NB4 (cell line): ENCODE measurements around the gene KIF22.

Source experiments
- DNase-seq: peaks from one replicate; pipeline ENCODE4 v3.0.0; 2010; ENCODE audit warnings: low read depth
- H3K4me3 ChIP-seq: one replicate; pipeline ENCODE4 v1.5.1; 2011; ENCODE audit warnings: mild to moderate bottlenecking, low read depth, low read length, moderate library complexity
- CTCF ChIP-seq: IDR thresholded peaks from one replicate; pipeline ENCODE4 v1.5.1; 2012; ENCODE audit warnings: low read depth, low read length
- MAX ChIP-seq: IDR thresholded peaks from 2 replicates; pipeline ENCODE4 v1.6.1; 2011; ENCODE audit warnings: low read depth, low read length
- MYC ChIP-seq: IDR thresholded peaks from 2 replicates; pipeline ENCODE4 v1.6.1; 2011; ENCODE audit warnings: low read depth, low read length
- POLR2A ChIP-seq: IDR thresholded peaks from 2 replicates; pipeline ENCODE4 v1.6.1; 2011; ENCODE audit warnings: mild to moderate bottlenecking; ENCODE audit not compliant: insufficient read length; ENCODE audit errors: extremely low read depth

KIF22 gene

GRCh38 chr16:29818082-29818481, 27.5 kb downstream of the KIF22 start:
- peak overlapping the region; percentile 80 for H3K4me3 ChIP-seq
- no peak for TF ChIP-seq MYC
- TF ChIP-seq POLR2A = no peak
- TF ChIP-seq MAX = no peak
- TF ChIP-seq CTCF = no peak
- DNase-seq = no peak

GRCh38 chr16:29819506-29819905, 29.0 kb downstream of the KIF22 start:
- H3K4me3 ChIP-seq = peak overlapping the region; percentile 47
- TF ChIP-seq MAX (no peak), CTCF (no peak), POLR2A (no peak), MYC (no peak)
- no peak for DNase-seq

- H3K4me3 ChIP-seq = peak within 1 kb of the TSS; percentile 47
- peak; percentile 58 for DNase-seq
- TF ChIP-seq MAX (no peak), CTCF (no peak), MYC (no peak), POLR2A (no peak)
These were observed 29.7 kb downstream of the KIF22 start, which contains the start of gene MVP for GRCh38 chr16:29820271-29820701. Gene MVP (plus strand): TSS chr16:29820462. CDS start chr16:29830550, 10,088 bp downstream.

- no peak for TF ChIP-seq CTCF
- peak overlapping the region; percentile 47 for H3K4me3 ChIP-seq
- DNase-seq = no peak
These were observed 30.4 kb downstream of the KIF22 start for GRCh38 chr16:29820730-29821642.

GRCh38 chr16:29821643-29822115, 31.1 kb downstream of the KIF22 start:
- no peak overlapping the region for H3K4me3 ChIP-seq
- no peak for DNase-seq
- TF ChIP-seq MAX = no peak
- TF ChIP-seq MYC = no peak
- no peak for TF ChIP-seq POLR2A
- TF ChIP-seq CTCF = no peak
